Caco-2 (cell line): ENCODE data around the gene FRMD1. TPM values are rescaled to one million over a fixed set of nuclear protein-coding genes. Genes with fewer than 3 reads are reported as not detected.

Source experiments
- BruUV-seq: library from RNA; stranded (reverse); fragments of 400-500 nt; replicated peaks from 2 replicates; lab custom pipeline; 2021; lab: Mats Ljungman, UMichigan
- CTCF ChIA-PET: fragments of 300-600 bp; sonication (Branson Sonifier 250); formaldehyde crosslinking; loops from one replicate; lab custom pipeline; 2022; ENCODE audit warnings: antibody characterized with exemption; lab: Charles Lee
- POLR2A ChIA-PET: fragments of 300-600 bp; sonication (Branson Sonifier 250); formaldehyde crosslinking; loops from one replicate; lab custom pipeline; 2022; ENCODE audit warnings: antibody characterized with exemption; lab: Charles Lee
- DNase-seq, 2 experiments: peaks; one replicate each; pipeline versions ENCODE4 v3.0.0 to v3.0.0-alpha.2; 2020 to 2022
- H3K27me3 ChIP-seq: replicated peaks from 2 replicates; pipeline ENCODE4 v1.6.0; 2011; ENCODE audit warnings: low read length; ENCODE audit not compliant: control insufficient read depth, insufficient read depth
- H3K36me3 ChIP-seq: 2 replicates; pipeline ENCODE4 v1.5.1; 2011; ENCODE audit warnings: low read length; ENCODE audit not compliant: control insufficient read depth, insufficient read depth
- H3K4me1 ChIP-seq: fragments of 250-450 bp; sonication (Bioruptor Pico); 2 replicates; pipeline ENCODE4 v1.5.1; 2020; ENCODE audit warnings: mild to moderate bottlenecking
- H3K4me3 ChIP-seq: 2 replicates; pipeline ENCODE4 v1.5.1; 2011; ENCODE audit warnings: low read depth, mild to moderate bottlenecking, control low read depth, low read length
- H3K9me3 ChIP-seq: fragments of 250-450 bp; sonication (Bioruptor Pico); 2 replicates; pipeline ENCODE4 v1.5.1; 2020; ENCODE audit warnings: mild to moderate bottlenecking, moderate library complexity
- H3K27ac Mint-ChIP-seq: one replicate; pipeline ENCODE4 v1.8.0; 2022; ENCODE audit warnings: mixed read lengths; ENCODE audit not compliant: unreplicated experiment
- H3K27me3 Mint-ChIP-seq: one replicate; pipeline ENCODE4 v1.8.0; 2022; ENCODE audit warnings: mixed read lengths; ENCODE audit not compliant: insufficient read depth, unreplicated experiment
- H3K36me3 Mint-ChIP-seq: one replicate; pipeline ENCODE4 v1.8.0; 2022; ENCODE audit warnings: mild to moderate bottlenecking, mixed read lengths; ENCODE audit not compliant: insufficient read depth, unreplicated experiment
- H3K4me1 Mint-ChIP-seq: one replicate; pipeline ENCODE4 v1.8.0; 2022; ENCODE audit warnings: low read depth, mixed read lengths; ENCODE audit not compliant: unreplicated experiment
- H3K4me3 Mint-ChIP-seq: one replicate; pipeline ENCODE4 v1.8.0; 2022; ENCODE audit warnings: mild to moderate bottlenecking, moderate library complexity, mixed read lengths; ENCODE audit not compliant: unreplicated experiment
- H3K9me3 Mint-ChIP-seq: one replicate; pipeline ENCODE4 v1.8.0; 2022; ENCODE audit warnings: mixed read lengths; ENCODE audit not compliant: unreplicated experiment
- CTCF ChIP-seq, 2 experiments: fragments of 200-600 bp in 1 of 2; IDR thresholded peaks; 1 replicate in 1 of 2; 2 replicates in 1 of 2; pipeline versions ENCODE4 v1.5.1 to v1.8.0; 2011 to 2022; ENCODE audit warnings: antibody characterized with exemption in 1 of 2, control low read depth in 1 of 2, inconsistent platforms in 1 of 2, low read depth in 1 of 2, low read length in 1 of 2, mild to moderate bottlenecking in 1 of 2, moderate library complexity in 1 of 2; ENCODE audit not compliant: insufficient read depth in 1 of 2, severe bottlenecking in 1 of 2, unreplicated experiment in 1 of 2
- intact Hi-C: fragments of 100-400 bp; cut with micrococcal nuclease; formaldehyde crosslinking; loops from one replicate; pipeline ENCODE4 v1.10.0; 2022; ENCODE audit not compliant: unreplicated experiment
- total RNA-seq: library from RNA; stranded (reverse); gene quantifications from 2 replicates; pipeline ENCODE4 v1.2.3, GENCODE V29; 2022

Gene FRMD1
- total RNA-seq, 1 experiment from 2014 or later = 0.14 TPM

DNA sequence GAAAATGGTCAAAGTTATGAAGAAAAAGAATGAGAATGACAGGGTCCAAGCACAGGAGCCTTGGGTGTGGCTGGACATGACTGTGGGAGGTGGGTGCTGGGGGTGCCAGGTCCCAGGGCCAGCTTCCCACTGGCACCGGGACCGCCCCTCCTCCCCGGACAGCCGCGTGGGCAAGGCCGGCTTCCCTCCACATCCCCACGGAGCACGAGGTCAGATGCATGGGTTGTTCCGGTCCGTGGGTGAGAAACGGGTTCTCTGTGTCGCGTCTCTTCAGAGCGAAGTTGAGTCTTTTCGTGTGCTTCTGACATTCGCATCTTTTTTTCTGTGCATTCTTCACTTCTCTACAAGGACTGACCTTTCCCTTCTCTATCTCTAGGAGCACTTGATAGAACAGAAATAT, 51.5 kb downstream of the FRMD1 start:
- Histone ChIP-seq H3K36me3 (no peaks in the 10 kb centered on the region), H3K9me3 (no peaks in the 10 kb centered on the region), H3K4me3 (no peak overlapping the region), H3K27me3 (no peaks in the 10 kb centered on the region), H3K4me1 (no peaks in the 10 kb centered on the region; the same call in 1 of the 2 replicates)
- no peaks in the 10 kb centered on the region for H3K9me3 Mint-ChIP-seq
- no peaks in the 10 kb centered on the region for H3K27me3 Mint-ChIP-seq
- no peak overlapping the region for H3K27ac Mint-ChIP-seq
- no peak for DNase-seq
- no peak overlapping the region for H3K4me3 Mint-ChIP-seq
- ChIA-PET CTCF (no interaction called here), POLR2A (no interaction called here)
- H3K36me3 Mint-ChIP-seq = no peaks in the 10 kb centered on the region
- no TSS peak for BruUV-seq
- no peak for TF ChIP-seq CTCF (IDR thresholded peaks at IDR 0.05; ENCODE audit: insufficient read depth in 1 of 2, low read depth in 1 of 2, low read length in 1 of 2, severe bottlenecking in 1 of 2, unreplicated experiment in 1 of 2)
- peaks cover under 1% of the 10 kb centered on the region for H3K4me1 Mint-ChIP-seq
- intact Hi-C loops = no loop called here

- no TSS peak for BruUV-seq
- intact Hi-C loops = no loop called here
- TF ChIP-seq CTCF (IDR thresholded peaks at IDR 0.05; ENCODE audit: insufficient read depth in 1 of 2, low read depth in 1 of 2, low read length in 1 of 2, severe bottlenecking in 1 of 2, unreplicated experiment in 1 of 2) = no peak
These were observed 52.1 kb downstream of the FRMD1 start for GRCh38 chr6:168026925-168027324.

GRCh38 chr6:168025831-168026710, 52.9 kb downstream of the FRMD1 start:
- Histone ChIP-seq H3K4me3 (no peak overlapping the region), H3K27me3 (no peaks in the 10 kb centered on the region), H3K4me1 (no peaks in the 10 kb centered on the region; the same call in 1 of the 2 replicates), H3K9me3 (no peaks in the 10 kb centered on the region), H3K36me3 (no peaks in the 10 kb centered on the region)
- no peak for TF ChIP-seq CTCF (IDR thresholded peaks at IDR 0.05; ENCODE audit: insufficient read depth in 1 of 2, low read depth in 1 of 2, low read length in 1 of 2, severe bottlenecking in 1 of 2, unreplicated experiment in 1 of 2)
- Mint-ChIP-seq H3K9me3 (no peaks in the 10 kb centered on the region), H3K4me3 (no peak overlapping the region), H3K36me3 (no peaks in the 10 kb centered on the region), H3K27me3 (peaks cover 4% of the 10 kb centered on the region), H3K27ac (no peak overlapping the region), H3K4me1 (peaks cover 5% of the 10 kb centered on the region)
- DNase-seq = no peak
- POLR2A ChIA-PET = no interaction called here
- CTCF ChIA-PET = no interaction called here
- intact Hi-C loops = no loop called here
- BruUV-seq = no TSS peak

More at GRCh38 chr6:168026925-168027324, 52.1 kb downstream of the FRMD1 start:
- H3K36me3 Mint-ChIP-seq = no peaks in the 10 kb centered on the region
- no peak overlapping the region for H3K4me3 ChIP-seq
- no peaks in the 10 kb centered on the region; the same call in 1 of the 2 replicates for H3K4me1 ChIP-seq
- H3K4me3 Mint-ChIP-seq = no peak overlapping the region
- DNase-seq = no peak
- H3K36me3 ChIP-seq = no peaks in the 10 kb centered on the region
- CTCF ChIA-PET = no interaction called here
- no peak overlapping the region for H3K27ac Mint-ChIP-seq
- POLR2A ChIA-PET = no interaction called here
- H3K27me3 Mint-ChIP-seq = peaks cover 4% of the 10 kb centered on the region
- no peaks in the 10 kb centered on the region for H3K27me3 ChIP-seq
- no peaks in the 10 kb centered on the region for H3K9me3 ChIP-seq
- H3K4me1 Mint-ChIP-seq = peaks cover 5% of the 10 kb centered on the region
- H3K9me3 Mint-ChIP-seq = no peaks in the 10 kb centered on the region
